Ectodermal cell (in vitro differentiated cells): Measurements from ENCODE around the gene UBAP1.

Source experiments
- H3K27ac ChIP-seq: 2 replicates; pipeline ENCODE4 v1.7.0; 2013; ENCODE audit warnings: mild to moderate bottlenecking, low read depth, low read length; ENCODE audit not compliant: insufficient read depth, poor library complexity, severe bottlenecking
- H3K27me3 ChIP-seq: 2 replicates; pipeline ENCODE4 v1.7.0; 2013; ENCODE audit warnings: mild to moderate bottlenecking, low read length; ENCODE audit not compliant: insufficient read depth, control insufficient read depth, poor library complexity, severe bottlenecking
- H3K36me3 ChIP-seq: one replicate; pipeline ENCODE4 v1.7.0; 2013; ENCODE audit warnings: low read length; ENCODE audit not compliant: control insufficient read depth, insufficient read depth
- H3K4me1 ChIP-seq: one replicate; pipeline ENCODE4 v1.7.0; 2013; ENCODE audit warnings: low read length; ENCODE audit not compliant: control insufficient read depth, insufficient read depth
- H3K4me3 ChIP-seq: 2 replicates; pipeline ENCODE4 v1.7.0; 2013; ENCODE audit warnings: low read depth, low read length, control low read depth; ENCODE audit not compliant: insufficient read depth
- H3K9me3 ChIP-seq: 2 replicates; pipeline ENCODE4 v1.7.0; 2013; ENCODE audit warnings: mild to moderate bottlenecking, low read length, moderate library complexity; ENCODE audit not compliant: control insufficient read depth
- WGBS, 2 experiments: methylation state at CpG; one replicate each; pipeline ENCODE4 v1.1.7; 2013; ENCODE audit warnings: missing lambda C conversion rate in 2 of 2; 5-methylcytosine and 5-hydroxymethylcytosine counted together

UBAP1 gene

DNA sequence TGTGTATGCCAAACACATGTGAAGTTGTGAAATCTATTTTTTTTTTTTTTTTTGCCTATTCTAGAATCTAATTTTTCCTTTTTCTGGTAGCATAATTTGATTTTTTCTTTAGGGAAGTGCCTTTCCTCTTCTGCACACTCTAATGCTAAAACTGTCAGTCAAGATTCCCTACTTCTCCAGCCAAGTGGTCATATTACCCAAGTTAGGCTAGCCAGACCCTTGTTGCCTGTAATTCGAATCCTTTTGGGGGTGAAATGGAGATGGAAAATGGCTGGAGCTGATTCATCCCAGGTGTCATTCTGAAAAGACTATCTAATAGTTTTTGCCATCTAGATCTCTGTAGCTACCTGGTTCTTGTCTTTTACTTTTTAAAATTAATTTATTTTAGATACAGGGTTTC is 24.8 kb upstream of the UBAP1 start:
- H3K4me3 ChIP-seq = no peak overlapping the region
- 80 to 95% methylated on average over 1 of the region's 1 CpG for WGBS, 2 experiments
- H3K4me1 ChIP-seq = no peaks in the 10 kb centered on the region
- no peaks in the 10 kb centered on the region for H3K27me3 ChIP-seq
- no peaks in the 10 kb centered on the region for H3K9me3 ChIP-seq
- no peaks in the 10 kb centered on the region for H3K36me3 ChIP-seq
- no peak overlapping the region for H3K27ac ChIP-seq

DNA sequence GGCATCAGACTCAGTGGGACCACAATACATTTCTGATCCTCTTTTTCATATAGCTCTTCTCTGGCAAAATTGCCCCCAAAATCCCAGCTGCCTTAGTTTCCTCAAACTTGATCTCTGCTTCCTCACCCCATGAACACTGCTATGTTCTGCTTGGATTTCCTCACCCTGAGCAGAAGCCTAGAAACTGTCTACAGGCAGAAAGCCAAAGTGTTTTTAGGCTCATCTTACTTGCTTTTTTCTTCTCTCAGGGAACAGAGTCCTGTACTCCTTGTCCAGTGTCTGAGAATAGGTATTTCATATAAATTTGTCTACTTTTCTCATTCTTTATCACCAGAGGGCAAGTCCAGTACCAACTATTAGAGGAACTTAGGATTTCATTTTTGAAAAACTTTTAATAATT is 21.5 kb upstream of the UBAP1 start:
- Histone ChIP-seq H3K27ac (no peak overlapping the region), H3K4me3 (no peak overlapping the region), H3K4me1 (no peaks in the 10 kb centered on the region)

DNA sequence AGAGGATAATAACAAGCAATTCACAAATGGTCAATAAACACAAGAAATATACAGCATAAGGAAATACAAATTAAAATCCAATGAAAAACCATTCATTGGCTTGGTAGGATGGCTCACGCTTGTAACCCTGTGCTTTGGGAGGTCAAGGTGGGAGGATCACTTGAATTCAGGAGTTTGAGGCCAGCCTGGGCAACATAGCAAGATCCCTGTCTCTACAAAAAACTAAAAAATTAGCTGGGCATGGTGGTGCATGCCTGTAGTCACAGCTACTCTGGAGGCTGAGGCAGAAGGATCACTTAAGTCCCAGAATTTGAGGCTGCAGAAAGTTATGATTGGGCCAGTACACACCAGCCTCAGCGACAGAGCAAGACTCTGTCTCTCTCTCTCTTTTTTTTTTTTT is 20.9 kb upstream of the UBAP1 start:
- no peaks in the 10 kb centered on the region for H3K9me3 ChIP-seq
- WGBS, 2 experiments = 93 to 95% methylated on average over 2 of the region's 2 CpGs
- H3K4me3 ChIP-seq = no peak overlapping the region
- no peaks in the 10 kb centered on the region for H3K27me3 ChIP-seq
- no peaks in the 10 kb centered on the region for H3K4me1 ChIP-seq
- H3K27ac ChIP-seq = no peak overlapping the region
- no peaks in the 10 kb centered on the region for H3K36me3 ChIP-seq

More for the DNA sequence above, 21.5 kb upstream of the UBAP1 start:
- Histone ChIP-seq H3K27me3 (no peaks in the 10 kb centered on the region), H3K9me3 (no peaks in the 10 kb centered on the region), H3K36me3 (no peaks in the 10 kb centered on the region)

DNA sequence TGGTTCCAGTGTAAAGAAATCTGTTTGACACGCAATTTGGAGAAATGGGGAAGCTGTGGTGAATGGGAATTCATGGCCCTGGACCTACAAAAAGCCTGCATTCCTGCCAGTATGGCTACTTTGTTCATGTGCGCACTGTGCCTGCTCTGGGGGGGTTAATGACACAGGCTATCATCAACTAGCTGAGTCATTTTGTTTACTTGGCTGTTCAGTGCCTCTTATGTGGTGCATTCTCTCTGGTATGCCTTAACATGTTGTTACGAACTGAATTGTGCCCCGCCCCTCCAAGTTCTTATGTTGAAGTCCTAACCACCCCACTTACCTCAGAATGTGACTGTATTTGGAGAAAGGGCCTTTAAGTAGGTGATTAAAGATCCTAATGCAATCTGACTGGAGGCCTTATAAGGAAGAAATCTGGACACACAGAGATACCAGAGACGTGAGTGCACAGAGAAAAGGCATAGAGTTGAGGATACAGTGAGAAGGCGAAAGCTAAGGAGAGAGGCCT is 20.4 kb upstream of the UBAP1 start:
- Histone ChIP-seq H3K4me3 (no peak overlapping the region), H3K9me3 (no peaks in the 10 kb centered on the region), H3K4me1 (no peaks in the 10 kb centered on the region), H3K36me3 (no peaks in the 10 kb centered on the region), H3K27me3 (no peaks in the 10 kb centered on the region), H3K27ac (no peak overlapping the region)
- WGBS, 2 experiments = 93 to 94% methylated on average over 6 of the region's 6 CpGs

DNA sequence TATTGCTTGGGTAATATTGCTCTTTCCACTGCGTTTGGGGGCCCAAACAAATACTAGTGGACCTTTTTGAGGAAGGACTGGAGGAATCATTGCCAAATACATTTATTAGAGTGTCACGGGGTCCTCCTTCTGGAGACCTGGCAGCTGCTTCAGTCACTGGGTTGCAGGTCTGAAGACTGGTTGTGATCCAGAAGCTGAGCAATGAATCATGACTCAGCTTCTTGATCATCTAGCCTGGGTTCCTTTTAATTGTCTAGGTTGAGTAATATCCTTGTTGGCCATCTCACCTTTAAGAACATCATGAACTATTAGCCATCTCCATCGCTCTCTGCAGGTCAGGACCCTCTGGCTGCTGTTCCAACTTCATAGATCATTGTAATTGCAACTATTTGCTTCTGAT is 15.4 kb upstream of the UBAP1 start:
- H3K9me3 ChIP-seq = no peaks in the 10 kb centered on the region
- H3K27me3 ChIP-seq = no peaks in the 10 kb centered on the region
- H3K27ac ChIP-seq = no peak overlapping the region
- no peaks in the 10 kb centered on the region for H3K4me1 ChIP-seq
- H3K4me3 ChIP-seq = no peak overlapping the region
- WGBS, 2 experiments = 75 to 77% methylated on average over 3 of the region's 3 CpGs
- H3K36me3 ChIP-seq = no peaks in the 10 kb centered on the region

DNA sequence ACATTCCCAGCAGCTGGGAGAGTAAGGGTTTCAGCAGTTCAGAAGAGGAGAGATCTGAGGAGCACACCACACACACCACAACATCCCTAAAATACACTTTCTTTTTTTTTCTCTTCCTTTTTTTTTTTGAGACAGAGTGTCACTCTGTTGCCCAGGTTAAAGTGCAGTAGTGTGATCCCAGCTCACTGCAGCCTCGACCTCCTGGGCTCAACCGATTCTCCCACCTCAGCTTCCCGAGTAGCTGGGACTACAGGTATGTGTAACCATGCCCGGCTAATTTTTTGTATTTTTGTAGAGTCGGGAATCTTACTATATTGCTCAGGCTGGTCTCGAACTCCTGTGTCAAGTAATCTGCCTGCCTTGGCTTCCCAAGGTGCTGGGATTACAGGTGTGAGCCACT is 9.7 kb upstream of the UBAP1 start:
- H3K4me3 ChIP-seq = no peak overlapping the region
- H3K9me3 ChIP-seq = no peaks in the 10 kb centered on the region
- H3K36me3 ChIP-seq = no peaks in the 10 kb centered on the region
- no peaks in the 10 kb centered on the region for H3K4me1 ChIP-seq
- 93 to 96% methylated on average over 6 of the region's 6 CpGs for WGBS, 2 experiments
- no peaks in the 10 kb centered on the region for H3K27me3 ChIP-seq
- H3K27ac ChIP-seq = no peak overlapping the region

DNA sequence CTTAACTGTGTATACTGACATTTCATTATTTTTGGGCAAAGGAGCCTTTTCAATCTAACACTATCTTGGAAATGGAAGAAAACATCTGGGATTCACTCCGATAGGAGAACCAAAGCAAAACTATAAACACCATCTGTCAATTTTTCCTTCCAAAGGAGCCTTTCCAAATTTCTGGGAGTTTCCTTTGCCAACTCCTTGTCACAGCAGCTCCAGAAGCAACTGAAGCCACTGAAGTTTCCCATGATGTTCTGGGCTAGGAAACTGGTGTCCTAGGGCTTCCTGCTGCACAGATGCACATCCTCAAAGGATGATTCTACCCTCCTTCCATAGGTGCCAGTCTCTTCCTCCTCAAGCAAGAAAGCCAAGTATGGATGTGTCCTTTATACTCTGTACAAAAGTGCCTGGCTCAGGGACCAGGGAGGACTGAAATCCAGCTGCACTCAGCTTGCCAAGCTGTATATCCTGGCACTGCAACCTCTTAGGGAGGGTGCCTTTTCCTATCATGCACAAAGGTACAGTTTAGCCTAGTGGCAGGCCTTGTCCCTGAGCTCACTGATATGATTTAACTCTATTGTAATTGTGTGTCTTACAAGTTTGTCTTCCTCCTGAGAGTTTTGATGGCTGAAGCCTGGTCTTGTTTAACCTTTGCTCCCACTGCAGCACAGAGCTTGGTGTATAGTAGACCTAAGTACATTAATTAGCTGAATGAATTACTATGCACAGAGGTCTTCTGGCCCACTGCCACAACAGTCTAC is 8.4 kb upstream of the UBAP1 start:
- H3K9me3 ChIP-seq = no peaks in the 10 kb centered on the region
- no peak overlapping the region for H3K27ac ChIP-seq
- H3K4me3 ChIP-seq = no peak overlapping the region
- no peaks in the 10 kb centered on the region for H3K4me1 ChIP-seq
- no peaks in the 10 kb centered on the region for H3K27me3 ChIP-seq
- no peaks in the 10 kb centered on the region for H3K36me3 ChIP-seq
- 88 to 100% methylated on average over 1 of the region's 1 CpG for WGBS, 2 experiments

DNA sequence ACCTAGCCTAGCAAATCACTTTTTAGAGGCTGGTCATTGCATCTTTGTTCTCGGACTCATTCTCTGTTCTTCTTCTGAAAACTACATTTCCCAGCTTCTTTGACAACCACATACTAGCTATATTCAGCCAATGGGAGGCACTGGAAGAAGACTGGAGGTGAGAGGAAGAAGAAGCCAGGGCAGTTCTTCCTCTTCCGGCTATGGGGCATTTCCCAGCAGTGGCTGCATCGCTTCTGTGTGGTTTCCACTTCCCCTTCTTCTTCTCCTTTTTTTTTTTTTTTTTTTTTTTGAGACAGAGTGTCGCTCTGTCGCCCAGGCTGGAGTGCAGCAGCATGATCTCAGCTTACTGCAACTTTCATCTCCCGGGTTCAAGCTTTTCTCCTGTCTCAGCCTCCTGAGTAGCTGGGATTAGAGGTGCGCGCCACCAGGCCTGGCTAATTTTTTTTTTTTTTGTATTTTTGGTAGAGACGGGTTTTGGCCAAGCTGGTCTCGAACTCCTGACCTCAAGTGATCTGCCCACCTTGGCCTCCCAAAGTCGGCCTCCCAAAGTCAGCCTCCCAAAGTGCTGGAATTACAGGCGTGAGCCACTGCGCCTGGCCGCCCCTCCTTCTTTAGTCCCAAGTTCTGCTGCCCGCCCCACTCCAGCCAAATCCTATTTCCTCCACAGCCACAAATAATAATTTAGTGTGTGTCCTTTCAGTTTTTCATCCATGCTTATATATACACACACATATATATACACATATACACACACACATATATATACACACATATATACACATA is 6.9 kb upstream of the UBAP1 start:
- Histone ChIP-seq H3K27me3 (no peaks in the 10 kb centered on the region), H3K27ac (no peak overlapping the region), H3K4me3 (no peak overlapping the region), H3K36me3 (no peaks in the 10 kb centered on the region), H3K4me1 (no peaks in the 10 kb centered on the region), H3K9me3 (no peaks in the 10 kb centered on the region)
- 93% methylated on average over 15 of the region's 15 CpGs for WGBS, 2 experiments

DNA sequence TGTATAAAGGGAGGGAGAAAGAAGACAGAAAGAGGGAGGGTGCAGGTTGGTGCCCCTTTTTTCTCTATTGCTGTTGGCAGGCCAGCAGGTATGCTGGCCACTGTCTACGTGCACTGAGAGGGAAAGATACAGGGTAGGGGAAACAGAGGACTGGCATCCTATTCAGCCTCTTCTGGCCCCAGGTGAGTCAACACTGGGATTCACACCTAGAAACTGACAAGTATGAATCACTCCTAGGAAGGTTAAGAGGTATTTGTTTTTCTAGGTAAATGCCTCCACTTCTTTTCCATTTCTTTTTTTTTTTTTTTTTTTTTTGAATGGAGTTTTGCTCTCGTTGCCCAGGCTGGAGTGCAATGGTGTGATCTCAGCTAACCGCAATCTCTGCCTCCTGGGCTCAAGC is 2.8 kb upstream of the UBAP1 start:
- Histone ChIP-seq H3K4me3 (no peak overlapping the region), H3K27me3 (no peaks in the 10 kb centered on the region), H3K9me3 (no peaks in the 10 kb centered on the region), H3K27ac (no peak overlapping the region), H3K4me1 (no peaks in the 10 kb centered on the region), H3K36me3 (no peaks in the 10 kb centered on the region)
- WGBS, 2 experiments = 74 to 77% methylated on average over 3 of the region's 3 CpGs

DNA sequence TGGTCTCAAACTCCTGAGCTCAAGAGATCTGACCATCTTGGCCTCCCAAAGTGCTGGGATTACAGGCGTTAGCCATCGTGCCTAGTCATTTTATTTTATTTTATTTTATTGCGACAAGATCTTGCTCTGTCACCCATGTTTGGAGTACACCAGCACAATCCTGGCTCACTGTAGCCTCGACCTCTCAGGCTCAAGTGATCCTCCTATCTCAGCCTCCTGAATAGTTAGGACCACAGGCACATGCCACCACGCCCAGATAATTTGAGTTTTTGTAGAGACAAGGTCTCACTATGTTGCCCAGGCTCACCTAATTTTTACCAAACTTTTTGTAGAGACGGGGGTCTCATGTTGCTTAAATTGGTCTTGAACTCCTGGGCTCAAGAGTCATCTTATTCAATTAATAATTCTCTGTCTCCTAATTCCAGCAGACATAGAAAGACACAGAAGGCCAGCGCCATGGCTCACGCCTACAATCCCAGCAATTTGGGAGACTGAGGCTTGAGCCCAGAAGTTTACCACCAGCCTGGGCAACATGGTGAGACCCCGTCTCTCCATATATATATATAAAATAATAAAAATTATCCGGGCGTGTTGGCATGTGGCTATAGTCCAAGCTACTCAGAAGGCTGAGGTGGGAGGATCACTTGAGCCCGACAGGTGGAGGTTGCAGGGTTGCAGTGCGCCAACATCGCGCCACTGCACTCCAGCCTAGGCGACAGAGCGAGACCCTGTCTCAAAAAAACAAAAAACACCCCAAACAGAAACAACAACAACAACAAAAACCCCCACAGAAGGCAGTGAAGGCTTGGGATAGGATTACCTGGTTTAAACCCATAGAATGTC is 1.0 kb upstream of the UBAP1 start:
- no peaks in the 10 kb centered on the region for H3K4me1 ChIP-seq
- no peaks in the 10 kb centered on the region for H3K9me3 ChIP-seq
- 63% methylated on average over 16 of the region's 17 CpGs for WGBS, 2 experiments
- H3K4me3 ChIP-seq = peak overlapping the region; percentile 97
- no peaks in the 10 kb centered on the region for H3K36me3 ChIP-seq
- no peak overlapping the region for H3K27ac ChIP-seq
- no peaks in the 10 kb centered on the region for H3K27me3 ChIP-seq
